ENCODE results near the gene STARD7.

The STARD7 gene

DNA sequence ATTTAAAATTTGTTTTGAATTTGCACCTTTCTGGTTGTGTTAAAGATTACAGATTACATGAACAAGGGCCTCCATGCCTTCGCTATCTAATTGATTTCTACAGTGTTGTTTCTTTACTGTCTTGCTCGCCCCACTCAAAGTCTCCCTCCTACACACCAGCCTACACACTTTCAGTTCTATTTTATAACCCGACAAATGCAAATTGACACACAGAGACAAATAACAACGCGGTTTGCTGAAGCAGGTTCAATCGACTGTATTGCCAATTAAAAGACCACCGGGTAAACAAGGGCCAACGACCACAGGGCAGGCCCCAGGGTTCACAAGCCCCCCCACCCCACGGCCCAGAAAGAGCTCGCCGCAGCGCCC is 869 bp downstream of the STARD7 start:
- H3K36me3 ChIP-seq (ENCODE audit: control insufficient read depth, low read length) = peaks cover 67% of the 10 kb centered on the region
- peaks cover 75% of the 10 kb centered on the region for H3K4me1 ChIP-seq (ENCODE audit: control insufficient read depth, low read length)
- no peaks in the 10 kb centered on the region for H3K9me3 ChIP-seq (ENCODE audit: control insufficient read depth, insufficient read depth, low read length)
- peaks cover 89% of the 10 kb centered on the region for H3K79me2 ChIP-seq (ENCODE audit: control insufficient read depth, low read length)
- TF ChIP-seq EZH2phosphoT487 (IDR thresholded peaks at IDR 0.05; ENCODE audit: borderline replicate concordance, low read length) = no peak
- TF ChIP-seq, protein P1, sequence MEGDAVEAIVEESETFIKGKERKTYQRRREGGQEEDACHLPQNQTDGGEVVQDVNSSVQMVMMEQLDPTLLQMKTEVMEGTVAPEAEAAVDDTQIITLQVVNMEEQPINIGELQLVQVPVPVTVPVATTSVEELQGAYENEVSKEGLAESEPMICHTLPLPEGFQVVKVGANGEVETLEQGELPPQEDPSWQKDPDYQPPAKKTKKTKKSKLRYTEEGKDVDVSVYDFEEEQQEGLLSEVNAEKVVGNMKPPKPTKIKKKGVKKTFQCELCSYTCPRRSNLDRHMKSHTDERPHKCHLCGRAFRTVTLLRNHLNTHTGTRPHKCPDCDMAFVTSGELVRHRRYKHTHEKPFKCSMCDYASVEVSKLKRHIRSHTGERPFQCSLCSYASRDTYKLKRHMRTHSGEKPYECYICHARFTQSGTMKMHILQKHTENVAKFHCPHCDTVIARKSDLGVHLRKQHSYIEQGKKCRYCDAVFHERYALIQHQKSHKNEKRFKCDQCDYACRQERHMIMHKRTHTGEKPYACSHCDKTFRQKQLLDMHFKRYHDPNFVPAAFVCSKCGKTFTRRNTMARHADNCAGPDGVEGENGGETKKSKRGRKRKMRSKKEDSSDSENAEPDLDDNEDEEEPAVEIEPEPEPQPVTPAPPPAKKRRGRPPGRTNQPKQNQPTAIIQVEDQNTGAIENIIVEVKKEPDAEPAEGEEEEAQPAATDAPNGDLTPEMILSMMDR (IDR thresholded peaks at IDR 0.05; ENCODE audit: low read depth, low read length, poor library complexity, severe bottlenecking) = no peak
- no peaks in the 10 kb centered on the region for H3K27me3 ChIP-seq (ENCODE audit: control insufficient read depth, low read length)
- H3F3A ChIP-seq (ENCODE audit: control insufficient read depth, insufficient read depth) = peaks cover 24% of the 10 kb centered on the region
- H3K4me2 ChIP-seq (ENCODE audit: low read length) = peak overlapping the region; percentile 76
- H3K27ac ChIP-seq (ENCODE audit: low read depth, low read length) = peak overlapping the region; percentile 97
- H3K9me2 ChIP-seq (replicated peaks; ENCODE audit: control insufficient read depth, low read length) = no peaks in the 10 kb centered on the region
- H4K20me1 ChIP-seq (ENCODE audit: control insufficient read depth, insufficient read depth, low read depth, low read length) = peaks cover 43% of the 10 kb centered on the region
- H3K4me3 ChIP-seq (ENCODE audit: low read length) = peak overlapping the region; percentile 78

DNA sequence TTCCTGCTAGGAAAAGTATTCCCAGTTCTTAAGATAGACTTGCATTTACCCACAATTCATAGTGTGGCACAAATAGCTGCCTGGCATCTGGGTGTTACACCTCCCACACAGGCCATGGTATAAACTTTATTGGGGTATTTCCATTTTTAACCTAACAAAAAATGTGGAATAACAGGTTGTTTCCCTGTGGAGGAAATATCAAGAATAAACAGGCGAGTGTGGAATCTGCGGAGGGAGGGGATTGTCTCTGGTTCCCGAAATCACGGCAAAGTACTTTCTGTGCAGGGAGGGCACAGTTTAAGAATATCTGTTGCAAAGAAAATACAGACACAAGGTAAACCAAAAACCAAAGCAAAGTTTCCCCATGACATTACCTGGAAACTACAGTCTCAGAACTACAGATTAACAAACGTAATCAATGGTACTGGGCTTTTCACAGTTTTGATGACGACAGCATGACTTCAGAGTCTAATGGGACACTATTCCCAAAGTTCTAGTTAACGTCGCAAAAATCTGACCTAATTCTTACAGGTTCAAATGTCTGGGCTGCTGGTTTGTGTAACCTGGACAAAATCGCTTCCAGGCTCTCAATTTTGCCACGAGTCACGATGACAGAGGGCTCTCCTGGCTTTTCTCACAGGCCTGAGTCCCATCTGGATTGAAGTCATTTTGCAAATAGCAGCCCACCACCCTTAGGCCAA is 1.4 kb downstream of the STARD7 start:
- peak overlapping the region; percentile 97; the same call in 1 of the 2 replicates for H3K27ac ChIP-seq (ENCODE audit: low read depth, low read length)
- H4K20me1 ChIP-seq (ENCODE audit: control insufficient read depth, insufficient read depth, low read depth, low read length) = peaks cover 47% of the 10 kb centered on the region

DNA sequence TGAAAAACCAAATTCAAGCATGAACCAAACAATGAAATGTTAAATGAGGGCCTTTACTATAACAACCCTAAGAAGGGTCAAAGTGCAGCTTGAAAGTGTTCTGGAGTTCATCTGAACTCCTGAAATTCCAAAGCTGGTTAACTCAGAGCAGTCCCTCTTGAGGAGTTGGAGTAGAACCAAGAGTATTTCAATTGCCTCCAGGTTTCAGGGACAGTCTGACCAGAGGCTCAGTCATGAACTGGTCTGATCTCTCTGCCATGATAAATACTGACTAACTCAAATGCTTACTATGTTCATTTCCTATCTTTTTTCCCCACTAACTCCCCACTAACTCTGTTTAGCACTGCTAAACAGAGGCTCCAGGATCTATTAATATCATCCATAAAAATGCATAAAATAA is 2.7 kb downstream of the STARD7 start:
- Histone ChIP-seq H3F3A (ENCODE audit: control insufficient read depth, insufficient read depth) (peaks cover 12% of the 10 kb centered on the region), H3K27me3 (ENCODE audit: control insufficient read depth, low read length) (no peaks in the 10 kb centered on the region), H3K9me3 (ENCODE audit: control insufficient read depth, insufficient read depth, low read length) (no peaks in the 10 kb centered on the region), H3K27ac (ENCODE audit: low read depth, low read length) (peak overlapping the region; percentile 10; the same call in 1 of the 2 replicates), H3K4me2 (ENCODE audit: low read length) (peak overlapping the region; percentile 76), H3K79me2 (ENCODE audit: control insufficient read depth, low read length) (peaks cover 94% of the 10 kb centered on the region), H3K9me2 (replicated peaks; ENCODE audit: control insufficient read depth, low read length) (no peaks in the 10 kb centered on the region), H3K4me1 (ENCODE audit: control insufficient read depth, low read length) (peaks cover 75% of the 10 kb centered on the region), H3K36me3 (ENCODE audit: control insufficient read depth, low read length) (peaks cover 84% of the 10 kb centered on the region), H4K20me1 (ENCODE audit: control insufficient read depth, insufficient read depth, low read depth, low read length) (peaks cover 54% of the 10 kb centered on the region), H3K4me3 (ENCODE audit: low read length) (peak overlapping the region; percentile 78)
- TF ChIP-seq, protein P1 (IDR thresholded peaks at IDR 0.05; ENCODE audit: low read depth, low read length, poor library complexity, severe bottlenecking) = no peak
- no peak for TF ChIP-seq EZH2phosphoT487 (IDR thresholded peaks at IDR 0.05; ENCODE audit: borderline replicate concordance, low read length)

More for the DNA sequence above, 1.4 kb downstream of the STARD7 start:
- peaks cover 23% of the 10 kb centered on the region for H3F3A ChIP-seq (ENCODE audit: control insufficient read depth, insufficient read depth)
- peaks cover 75% of the 10 kb centered on the region for H3K4me1 ChIP-seq (ENCODE audit: control insufficient read depth, low read length)
- peak overlapping the region; percentile 78 for H3K4me3 ChIP-seq (ENCODE audit: low read length)
- peaks cover 89% of the 10 kb centered on the region for H3K79me2 ChIP-seq (ENCODE audit: control insufficient read depth, low read length)
- peak overlapping the region; percentile 76 for H3K4me2 ChIP-seq (ENCODE audit: low read length)
- peaks cover 71% of the 10 kb centered on the region for H3K36me3 ChIP-seq (ENCODE audit: control insufficient read depth, low read length)
- H3K27me3 ChIP-seq (ENCODE audit: control insufficient read depth, low read length) = no peaks in the 10 kb centered on the region
- TF ChIP-seq EZH2phosphoT487 (IDR thresholded peaks at IDR 0.05; ENCODE audit: borderline replicate concordance, low read length) = no peak
- TF ChIP-seq, protein P1 (IDR thresholded peaks at IDR 0.05; ENCODE audit: low read depth, low read length, poor library complexity, severe bottlenecking) = no peak
- H3K9me3 ChIP-seq (ENCODE audit: control insufficient read depth, insufficient read depth, low read length) = no peaks in the 10 kb centered on the region
- no peaks in the 10 kb centered on the region for H3K9me2 ChIP-seq (replicated peaks; ENCODE audit: control insufficient read depth, low read length)
